Smooth muscle cell (in vitro differentiated cells): Measurements from ENCODE around the gene TMEM256. TPM values are rescaled to one million over a fixed set of nuclear protein-coding genes. Genes with fewer than 3 reads are reported as not detected.

Source experiments
- DNase-seq: peaks from one replicate; lab custom pipeline; 2025; ENCODE audit not compliant: unreplicated experiment; lab: John Stamatoyannopoulos, UW
- H2AFZ ChIP-seq: fragments of 200-600 bp; sonication (generic); 2 replicates; pipeline ENCODE4 v1.6.0; 2016; ENCODE audit warnings: antibody characterized with exemption, low read depth, mild to moderate bottlenecking
- H3F3A ChIP-seq: fragments of 200-600 bp; sonication (generic); 2 replicates; pipeline ENCODE4 v1.6.0; 2017; ENCODE audit warnings: antibody characterized with exemption, low read depth
- H3K27ac ChIP-seq: fragments of 200-600 bp; sonication (generic); 2 replicates; pipeline ENCODE4 v1.5.1; 2016; ENCODE audit warnings: low read depth, mild to moderate bottlenecking
- H3K27me3 ChIP-seq: fragments of 200-600 bp; sonication (generic); 2 replicates; pipeline ENCODE4 v1.6.1; 2016; ENCODE audit warnings: low read depth, mild to moderate bottlenecking
- H3K36me3 ChIP-seq: fragments of 200-600 bp; sonication (generic); 2 replicates; pipeline ENCODE4 v1.5.1; 2016; ENCODE audit warnings: low read depth
- H3K4me1 ChIP-seq: fragments of 200-600 bp; sonication (generic); 2 replicates; pipeline ENCODE4 v1.5.1; 2016; ENCODE audit warnings: low read depth
- H3K4me2 ChIP-seq: fragments of 200-600 bp; sonication (generic); 2 replicates; pipeline ENCODE4 v1.6.0; 2016; ENCODE audit warnings: mild to moderate bottlenecking
- H3K4me3 ChIP-seq: fragments of 200-600 bp; sonication (generic); 2 replicates; pipeline ENCODE4 v1.5.1; 2016; ENCODE audit warnings: mild to moderate bottlenecking
- H3K79me2 ChIP-seq: fragments of 200-600 bp; sonication (generic); 2 replicates; pipeline ENCODE4 v1.6.0; 2016; ENCODE audit warnings: low read depth, mild to moderate bottlenecking
- H3K9ac ChIP-seq: fragments of 200-600 bp; sonication (generic); 2 replicates; pipeline ENCODE4 v1.6.0; 2016; ENCODE audit warnings: low read depth
- H3K9me3 ChIP-seq: fragments of 200-600 bp; sonication (generic); replicated peaks from 2 replicates; pipeline ENCODE4 v1.5.1; 2016; ENCODE audit warnings: low read depth
- H4K20me1 ChIP-seq: fragments of 200-600 bp; sonication (generic); 2 replicates; pipeline ENCODE4 v1.6.0; 2016; ENCODE audit warnings: low read depth
- WGBS: methylation state at CpG from one replicate; pipeline ENCODE4 v1.1.7; 2016; ENCODE audit warnings: low lambda C conversion rate; 5-methylcytosine and 5-hydroxymethylcytosine counted together
- polyA plus RNA-seq: library from polyadenylated mRNA; unstranded; fragments of >200 nt; fragmentation: Nextera tagmentation; extraction: Ambion mirVana; gene quantifications from 2 replicates; pipeline ENCODE4 v1.2.1, GENCODE V29; 2016
- total RNA-seq: library from RNA; depleted of rRNA; stranded (reverse); fragments of >200 nt; gene quantifications from 2 replicates; pipeline ENCODE4 v1.2.3, GENCODE V29; 2014
- TF ChIP-seq, protein P1 (sequence below): fragments of 200-600 bp; sonication (generic); IDR thresholded peaks from 2 replicates; pipeline ENCODE4 v1.5.1; 2017; ENCODE audit warnings: borderline replicate concordance, mild to moderate bottlenecking, antibody characterized with exemption; ENCODE audit not compliant: insufficient read depth, poor library complexity, severe bottlenecking

TMEM256 gene
- total RNA-seq = 75.6 and 133 TPM in 2 replicates
- 87.9 and 90.6 TPM in 2 replicates for polyA plus RNA-seq

DNA sequence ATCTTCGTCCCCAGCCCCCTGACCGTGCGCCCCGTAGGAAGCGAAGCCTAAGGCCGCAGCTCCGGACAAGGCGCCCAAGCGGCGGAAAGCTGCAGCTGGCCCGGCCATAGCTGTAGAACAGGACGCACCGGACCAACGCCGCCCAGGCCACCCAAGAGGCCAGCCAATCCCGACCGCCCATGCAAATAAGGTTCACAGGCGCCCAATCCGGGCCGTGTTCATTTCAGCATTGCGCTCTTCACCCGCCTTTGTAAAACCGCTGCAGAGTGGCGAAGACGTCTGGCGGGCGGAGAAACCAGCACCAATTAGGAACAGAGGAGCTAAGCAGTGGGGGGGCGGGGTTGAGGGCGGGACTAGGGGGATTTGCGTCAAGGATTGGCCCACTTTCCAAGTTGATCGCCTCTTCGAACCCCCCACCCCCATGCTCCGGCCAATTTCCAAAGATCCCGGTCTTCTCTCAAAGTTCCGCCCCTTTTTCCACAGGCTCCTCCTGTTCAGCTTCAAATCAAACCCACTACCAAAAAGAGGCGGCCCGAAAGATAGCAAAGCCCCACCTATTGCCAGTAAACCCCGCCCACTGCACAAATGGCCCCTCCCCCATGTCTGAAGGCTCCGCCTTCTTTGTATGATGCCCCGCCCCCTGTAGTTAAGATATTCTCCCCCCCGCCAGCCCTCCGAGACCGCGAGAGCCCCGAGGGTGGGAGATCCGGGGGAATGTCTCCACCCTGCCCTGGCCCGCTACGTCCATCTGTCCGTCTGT lies at the start of gene TMEM256:
Gene TMEM256 (minus strand): TSS at position 121 of the 760 bp plus-strand sequence. CDS start 13 bp downstream, at position 108.
- TF ChIP-seq, protein P1, sequence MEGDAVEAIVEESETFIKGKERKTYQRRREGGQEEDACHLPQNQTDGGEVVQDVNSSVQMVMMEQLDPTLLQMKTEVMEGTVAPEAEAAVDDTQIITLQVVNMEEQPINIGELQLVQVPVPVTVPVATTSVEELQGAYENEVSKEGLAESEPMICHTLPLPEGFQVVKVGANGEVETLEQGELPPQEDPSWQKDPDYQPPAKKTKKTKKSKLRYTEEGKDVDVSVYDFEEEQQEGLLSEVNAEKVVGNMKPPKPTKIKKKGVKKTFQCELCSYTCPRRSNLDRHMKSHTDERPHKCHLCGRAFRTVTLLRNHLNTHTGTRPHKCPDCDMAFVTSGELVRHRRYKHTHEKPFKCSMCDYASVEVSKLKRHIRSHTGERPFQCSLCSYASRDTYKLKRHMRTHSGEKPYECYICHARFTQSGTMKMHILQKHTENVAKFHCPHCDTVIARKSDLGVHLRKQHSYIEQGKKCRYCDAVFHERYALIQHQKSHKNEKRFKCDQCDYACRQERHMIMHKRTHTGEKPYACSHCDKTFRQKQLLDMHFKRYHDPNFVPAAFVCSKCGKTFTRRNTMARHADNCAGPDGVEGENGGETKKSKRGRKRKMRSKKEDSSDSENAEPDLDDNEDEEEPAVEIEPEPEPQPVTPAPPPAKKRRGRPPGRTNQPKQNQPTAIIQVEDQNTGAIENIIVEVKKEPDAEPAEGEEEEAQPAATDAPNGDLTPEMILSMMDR = no peak
- peak within 1 kb of the TSS; percentile 80 for H2AFZ ChIP-seq
- H3F3A ChIP-seq = peaks cover 4% of the 10 kb centered on the region
- no peaks in the 10 kb centered on the region for H3K27me3 ChIP-seq
- peaks cover 23% of the 10 kb centered on the region for H4K20me1 ChIP-seq
- H3K9me3 ChIP-seq = no peaks in the 10 kb centered on the region
- peak within 1 kb of the TSS; percentile 89 for H3K4me2 ChIP-seq
- H3K36me3 ChIP-seq = no peaks in the 10 kb centered on the region
- peak within 1 kb of the TSS; percentile 83 for H3K9ac ChIP-seq
- peaks cover 16% of the 10 kb centered on the region for H3K4me1 ChIP-seq
- DNase-seq = peak; percentile 100
- H3K27ac ChIP-seq = peak within 1 kb of the TSS; percentile 77
- under 1% methylated on average over 46 of the region's 49 CpGs for WGBS
- peaks cover 12% of the 10 kb centered on the region for H3K79me2 ChIP-seq
- H3K4me3 ChIP-seq = peak within 1 kb of the TSS; percentile 91

DNA sequence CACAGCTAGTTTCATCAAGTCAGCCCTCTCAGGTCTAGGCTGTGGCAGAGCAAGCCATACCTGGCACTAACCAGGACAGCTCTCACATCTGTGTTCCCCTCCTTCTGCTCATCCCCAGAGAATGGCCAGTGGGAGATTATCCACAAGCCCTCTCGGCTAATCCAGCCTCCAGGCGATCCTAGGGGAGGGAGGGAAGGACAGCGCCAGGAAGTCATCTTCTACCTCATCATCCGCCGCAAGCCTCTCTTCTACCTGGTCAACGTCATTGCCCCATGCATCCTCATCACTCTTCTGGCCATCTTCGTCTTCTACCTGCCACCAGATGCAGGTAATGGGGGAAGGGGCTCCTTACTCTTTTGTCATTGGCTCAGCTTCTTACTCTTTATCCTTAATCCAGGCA lies 44.6 kb upstream of the TMEM256 start:
- H3K9me3 ChIP-seq = no peaks in the 10 kb centered on the region
- no peaks in the 10 kb centered on the region for H3K36me3 ChIP-seq
- H3K27ac ChIP-seq = no peak overlapping the region
- H3K79me2 ChIP-seq = no peaks in the 10 kb centered on the region
- H3K4me2 ChIP-seq = no peak overlapping the region
- H3K4me1 ChIP-seq = peaks cover 5% of the 10 kb centered on the region
- no peaks in the 10 kb centered on the region for H4K20me1 ChIP-seq
- H3K4me3 ChIP-seq = no peak overlapping the region
- H3K9ac ChIP-seq = no peak overlapping the region
- no peaks in the 10 kb centered on the region for H3F3A ChIP-seq
- H3K27me3 ChIP-seq = peaks cover 3% of the 10 kb centered on the region
- WGBS = 90% methylated on average over 7 of the region's 7 CpGs
- TF ChIP-seq, protein P1 = no peak
- no peak for DNase-seq
- H2AFZ ChIP-seq = no peak overlapping the region

DNA sequence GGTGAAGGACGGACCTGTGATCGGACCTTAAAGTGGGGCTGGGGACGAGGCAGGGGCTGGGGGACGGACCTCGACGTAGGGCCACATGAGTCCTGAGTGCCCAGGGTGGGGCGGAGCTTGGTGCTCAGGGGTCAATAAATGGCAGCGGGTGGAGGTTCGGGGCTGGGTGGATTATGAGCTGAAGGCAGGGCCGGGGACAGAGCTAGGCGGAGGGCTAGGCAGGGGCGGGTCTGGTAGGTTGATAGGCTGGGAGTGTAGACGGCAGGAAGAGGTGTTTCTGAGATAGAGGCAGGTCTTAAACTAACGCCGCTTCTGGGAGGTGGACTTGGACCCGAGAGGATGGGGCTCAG lies 41.7 kb upstream of the TMEM256 start:
- H3F3A ChIP-seq = peaks cover 10% of the 10 kb centered on the region
- no peaks in the 10 kb centered on the region for H3K79me2 ChIP-seq
- peak overlapping the region; percentile 47 for H3K4me3 ChIP-seq
- no peak overlapping the region for H3K27ac ChIP-seq
- peak overlapping the region; percentile 85 for H3K4me2 ChIP-seq
- no peak for DNase-seq
- no peaks in the 10 kb centered on the region for H3K9me3 ChIP-seq
- H4K20me1 ChIP-seq = peaks cover 12% of the 10 kb centered on the region
- H3K36me3 ChIP-seq = no peaks in the 10 kb centered on the region
- no peak overlapping the region for H2AFZ ChIP-seq
- no peak overlapping the region for H3K9ac ChIP-seq
- WGBS = 1% methylated on average over 14 of the region's 16 CpGs
- peaks cover 11% of the 10 kb centered on the region for H3K4me1 ChIP-seq
- H3K27me3 ChIP-seq = peaks cover 3% of the 10 kb centered on the region
- TF ChIP-seq, protein P1 = no peak
